GM23338 (cell line): ENCODE data around the gene DTX1. TPM values are rescaled to one million over a fixed set of nuclear protein-coding genes. Genes with fewer than 3 reads are reported as not detected.

Experiments
- ATAC-seq: fragments of 200-7000 bp; cut with Tn5 transposase; 3 replicates; pipeline ENCODE4 v1.9.1; 2020
- DNase-seq: peaks from one replicate; pipeline ENCODE4 v3.0.0-alpha.2; 2015; ENCODE audit warnings: low spot score
- H2AFZ ChIP-seq: fragments of 200-600 bp; sonication (generic); 2 replicates; pipeline ENCODE4 v1.8.0; 2016; ENCODE audit warnings: antibody characterized with exemption, mild to moderate bottlenecking, moderate library complexity
- H3F3A ChIP-seq: fragments of 200-600 bp; sonication (generic); replicated peaks from 2 replicates; pipeline ENCODE4 v1.8.0; 2017; ENCODE audit warnings: antibody characterized with exemption, mixed run types, low read depth
- H3K27ac ChIP-seq: fragments of 200-600 bp; sonication (generic); 2 replicates; pipeline ENCODE4 v1.6.1; 2016; ENCODE audit warnings: low read depth
- H3K27me3 ChIP-seq: fragments of 200-600 bp; sonication (generic); 2 replicates; pipeline ENCODE4 v1.8.0; 2016; ENCODE audit warnings: mild to moderate bottlenecking, mixed run types, moderate library complexity; ENCODE audit not compliant: insufficient read depth
- H3K36me3 ChIP-seq: fragments of 200-600 bp; sonication (generic); 2 replicates; pipeline ENCODE4 v1.8.0; 2016; ENCODE audit warnings: mild to moderate bottlenecking; ENCODE audit not compliant: insufficient read depth
- H3K4me1 ChIP-seq: fragments of 200-600 bp; sonication (generic); 2 replicates; pipeline ENCODE4 v1.8.0; 2016; ENCODE audit warnings: mild to moderate bottlenecking, moderate library complexity; ENCODE audit not compliant: insufficient read depth
- H3K4me2 ChIP-seq: fragments of 200-600 bp; sonication (generic); 2 replicates; pipeline ENCODE4 v1.7.1; 2017; ENCODE audit warnings: mixed run types
- H3K4me3 ChIP-seq: fragments of 200-600 bp; sonication (generic); 2 replicates; pipeline ENCODE4 v1.6.1; 2016; ENCODE audit warnings: mixed run types
- H3K79me2 ChIP-seq: fragments of 200-600 bp; sonication (generic); replicated peaks from 2 replicates; pipeline ENCODE4 v1.8.0; 2017; ENCODE audit warnings: mild to moderate bottlenecking; ENCODE audit not compliant: insufficient read depth
- H3K9me2 ChIP-seq: fragments of 200-600 bp; sonication (generic); 2 replicates; pipeline ENCODE4 v1.8.0; 2017; ENCODE audit not compliant: insufficient read depth
- H4K20me1 ChIP-seq: fragments of 200-600 bp; sonication (generic); replicated peaks from 2 replicates; pipeline ENCODE4 v1.8.0; 2017; ENCODE audit warnings: mild to moderate bottlenecking; ENCODE audit not compliant: insufficient read depth
- H3K27ac Mint-ChIP-seq: 2 replicates; pipeline ENCODE4 v1.8.0; 2020; ENCODE audit warnings: inconsistent platforms, mild to moderate bottlenecking, moderate library complexity, mixed read lengths
- H3K27me3 Mint-ChIP-seq: 3 replicates; pipeline ENCODE4 v1.8.0; 2022; ENCODE audit warnings: low read depth, mild to moderate bottlenecking, moderate library complexity, mixed read lengths, inconsistent platforms; ENCODE audit not compliant: insufficient read depth, poor library complexity
- H3K36me3 Mint-ChIP-seq: 3 replicates; pipeline ENCODE4 v1.8.0; 2021; ENCODE audit warnings: low read depth, mild to moderate bottlenecking, inconsistent platforms, moderate library complexity, mixed read lengths
- H3K4me1 Mint-ChIP-seq: 3 replicates; pipeline ENCODE4 v1.8.0; 2020; ENCODE audit warnings: mild to moderate bottlenecking, inconsistent platforms, mixed read lengths
- H3K4me3 Mint-ChIP-seq: 3 replicates; pipeline ENCODE4 v1.8.0; 2021; ENCODE audit warnings: moderate library complexity, mild to moderate bottlenecking, inconsistent platforms, mixed read lengths
- H3K9me3 Mint-ChIP-seq: 3 replicates; pipeline ENCODE4 v1.8.0; 2020; ENCODE audit warnings: moderate library complexity, mild to moderate bottlenecking, inconsistent platforms, mixed read lengths
- CREB1 ChIP-seq: fragments of 250-450 bp; sonication (Bioruptor Pico); IDR thresholded peaks from 2 replicates; pipeline ENCODE4 v1.5.0; 2020; ENCODE audit warnings: low read depth, mild to moderate bottlenecking, moderate library complexity
- EZH2 ChIP-seq: fragments of 200-600 bp; sonication (generic); IDR thresholded peaks from one replicate; pipeline ENCODE4 v1.8.0; 2017; ENCODE audit warnings: antibody characterized with exemption, mild to moderate bottlenecking, low read depth; ENCODE audit not compliant: unreplicated experiment
- EZH2phosphoT487 ChIP-seq: fragments of 200-600 bp; sonication (generic); IDR thresholded peaks from one replicate; pipeline ENCODE4 v1.8.1; 2018; ENCODE audit warnings: antibody characterized with exemption; ENCODE audit not compliant: unreplicated experiment
- POLR2AphosphoS5 ChIP-seq: IDR thresholded peaks from 2 replicates; pipeline ENCODE4 v1.6.1; 2016; ENCODE audit warnings: antibody characterized with exemption, low read depth
- STAT1 ChIP-seq: IDR thresholded peaks from one replicate; pipeline ENCODE4 v1.6.1; 2016; ENCODE audit warnings: antibody characterized with exemption; ENCODE audit not compliant: unreplicated experiment
- polyA plus RNA-seq: library from polyadenylated mRNA; unstranded; fragments of >200 nt; fragmentation: Nextera tagmentation; extraction: Ambion mirVana; gene quantifications from 2 replicates; pipeline ENCODE4 v1.2.1, GENCODE V29; 2016
- total RNA-seq: library from RNA; depleted of rRNA; stranded (reverse); fragments of >200 nt; shearing (Covaris generic); gene quantifications from 2 replicates; pipeline ENCODE4 v1.2.3, GENCODE V29; 2014
- TF ChIP-seq, protein P1 (sequence below): IDR thresholded peaks from 2 replicates; pipeline ENCODE4 v1.6.1; 2016; ENCODE audit warnings: antibody characterized with exemption
- TF ChIP-seq, protein P2 (sequence below), 2 experiments: fragments of 200-600 bp in 1 of 2; sonication (generic) in 1 of 2; conservative IDR thresholded peaks; 2 replicates each; pipeline versions ENCODE4 v1.5.1 to v1.6.1; 2016 to 2017; ENCODE audit warnings: antibody characterized with exemption in 2 of 2, low read depth in 2 of 2, mild to moderate bottlenecking in 2 of 2, moderate library complexity in 1 of 2
- TF ChIP-seq, protein P3 (sequence below): fragments of 250-450 bp; sonication (Bioruptor Pico); IDR thresholded peaks from 2 replicates; pipeline ENCODE4 v1.5.0; 2020; ENCODE audit warnings: mild to moderate bottlenecking, moderate library complexity

Gene DTX1
- total and polyA plus RNA-seq, 2 experiments from 2014 or later: 1.6 to 9.0 TPM

DNA sequence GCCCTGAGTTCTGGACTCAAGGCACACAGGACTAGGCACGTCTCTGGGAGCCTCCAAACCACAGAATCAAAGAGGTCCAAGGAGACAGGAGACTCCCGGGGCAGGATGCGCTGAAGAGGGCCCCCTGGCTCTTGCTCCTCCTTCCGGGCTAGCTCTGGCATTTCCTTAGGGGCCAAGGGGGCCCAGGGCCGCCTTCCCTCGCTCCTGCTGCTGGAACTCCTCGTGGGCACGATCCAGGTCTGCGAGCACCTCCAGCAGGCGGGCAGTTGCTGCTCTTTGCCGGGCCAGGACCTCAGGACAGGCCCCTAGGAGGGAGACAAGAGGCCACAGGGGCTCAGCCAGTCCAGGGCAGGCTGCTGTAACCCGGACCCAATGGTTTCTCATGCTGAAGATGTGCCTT lies 43.2 kb downstream of the DTX1 start:
- H3F3A ChIP-seq: no peaks in the 10 kb centered on the region
- H3K36me3 ChIP-seq: no peaks in the 10 kb centered on the region
- no peaks in the 10 kb centered on the region for H4K20me1 ChIP-seq
- H3K4me3 ChIP-seq: no peak overlapping the region
- H3K27ac Mint-ChIP-seq: no peak overlapping the region
- H3K27ac ChIP-seq: no peak overlapping the region
- no peak overlapping the region for H3K4me2 ChIP-seq
- H2AFZ ChIP-seq: no peak overlapping the region
- no peaks in the 10 kb centered on the region for H3K79me2 ChIP-seq
- H3K27me3 ChIP-seq: no peaks in the 10 kb centered on the region
- peaks cover 5% of the 10 kb centered on the region for H3K4me1 ChIP-seq
- TF ChIP-seq, protein P1, sequence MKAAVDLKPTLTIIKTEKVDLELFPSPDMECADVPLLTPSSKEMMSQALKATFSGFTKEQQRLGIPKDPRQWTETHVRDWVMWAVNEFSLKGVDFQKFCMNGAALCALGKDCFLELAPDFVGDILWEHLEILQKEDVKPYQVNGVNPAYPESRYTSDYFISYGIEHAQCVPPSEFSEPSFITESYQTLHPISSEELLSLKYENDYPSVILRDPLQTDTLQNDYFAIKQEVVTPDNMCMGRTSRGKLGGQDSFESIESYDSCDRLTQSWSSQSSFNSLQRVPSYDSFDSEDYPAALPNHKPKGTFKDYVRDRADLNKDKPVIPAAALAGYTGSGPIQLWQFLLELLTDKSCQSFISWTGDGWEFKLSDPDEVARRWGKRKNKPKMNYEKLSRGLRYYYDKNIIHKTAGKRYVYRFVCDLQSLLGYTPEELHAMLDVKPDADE: no peak
- no peak for TF ChIP-seq EZH2phosphoT487
- no peak for TF ChIP-seq STAT1
- TF ChIP-seq POLR2AphosphoS5: no peak
- no peak for TF ChIP-seq EZH2
- TF ChIP-seq CREB1 (CRISPR knock-in tag): no peak
- TF ChIP-seq, protein P2, sequence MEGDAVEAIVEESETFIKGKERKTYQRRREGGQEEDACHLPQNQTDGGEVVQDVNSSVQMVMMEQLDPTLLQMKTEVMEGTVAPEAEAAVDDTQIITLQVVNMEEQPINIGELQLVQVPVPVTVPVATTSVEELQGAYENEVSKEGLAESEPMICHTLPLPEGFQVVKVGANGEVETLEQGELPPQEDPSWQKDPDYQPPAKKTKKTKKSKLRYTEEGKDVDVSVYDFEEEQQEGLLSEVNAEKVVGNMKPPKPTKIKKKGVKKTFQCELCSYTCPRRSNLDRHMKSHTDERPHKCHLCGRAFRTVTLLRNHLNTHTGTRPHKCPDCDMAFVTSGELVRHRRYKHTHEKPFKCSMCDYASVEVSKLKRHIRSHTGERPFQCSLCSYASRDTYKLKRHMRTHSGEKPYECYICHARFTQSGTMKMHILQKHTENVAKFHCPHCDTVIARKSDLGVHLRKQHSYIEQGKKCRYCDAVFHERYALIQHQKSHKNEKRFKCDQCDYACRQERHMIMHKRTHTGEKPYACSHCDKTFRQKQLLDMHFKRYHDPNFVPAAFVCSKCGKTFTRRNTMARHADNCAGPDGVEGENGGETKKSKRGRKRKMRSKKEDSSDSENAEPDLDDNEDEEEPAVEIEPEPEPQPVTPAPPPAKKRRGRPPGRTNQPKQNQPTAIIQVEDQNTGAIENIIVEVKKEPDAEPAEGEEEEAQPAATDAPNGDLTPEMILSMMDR (conservative IDR thresholded peaks at IDR 0.05; ENCODE audit: low read depth in 2 of 2): 0 out of 4 replicates have a peak, but pooled peaks of 1 of the 2 experiments have one; percentile 2
- TF ChIP-seq, protein P3, sequence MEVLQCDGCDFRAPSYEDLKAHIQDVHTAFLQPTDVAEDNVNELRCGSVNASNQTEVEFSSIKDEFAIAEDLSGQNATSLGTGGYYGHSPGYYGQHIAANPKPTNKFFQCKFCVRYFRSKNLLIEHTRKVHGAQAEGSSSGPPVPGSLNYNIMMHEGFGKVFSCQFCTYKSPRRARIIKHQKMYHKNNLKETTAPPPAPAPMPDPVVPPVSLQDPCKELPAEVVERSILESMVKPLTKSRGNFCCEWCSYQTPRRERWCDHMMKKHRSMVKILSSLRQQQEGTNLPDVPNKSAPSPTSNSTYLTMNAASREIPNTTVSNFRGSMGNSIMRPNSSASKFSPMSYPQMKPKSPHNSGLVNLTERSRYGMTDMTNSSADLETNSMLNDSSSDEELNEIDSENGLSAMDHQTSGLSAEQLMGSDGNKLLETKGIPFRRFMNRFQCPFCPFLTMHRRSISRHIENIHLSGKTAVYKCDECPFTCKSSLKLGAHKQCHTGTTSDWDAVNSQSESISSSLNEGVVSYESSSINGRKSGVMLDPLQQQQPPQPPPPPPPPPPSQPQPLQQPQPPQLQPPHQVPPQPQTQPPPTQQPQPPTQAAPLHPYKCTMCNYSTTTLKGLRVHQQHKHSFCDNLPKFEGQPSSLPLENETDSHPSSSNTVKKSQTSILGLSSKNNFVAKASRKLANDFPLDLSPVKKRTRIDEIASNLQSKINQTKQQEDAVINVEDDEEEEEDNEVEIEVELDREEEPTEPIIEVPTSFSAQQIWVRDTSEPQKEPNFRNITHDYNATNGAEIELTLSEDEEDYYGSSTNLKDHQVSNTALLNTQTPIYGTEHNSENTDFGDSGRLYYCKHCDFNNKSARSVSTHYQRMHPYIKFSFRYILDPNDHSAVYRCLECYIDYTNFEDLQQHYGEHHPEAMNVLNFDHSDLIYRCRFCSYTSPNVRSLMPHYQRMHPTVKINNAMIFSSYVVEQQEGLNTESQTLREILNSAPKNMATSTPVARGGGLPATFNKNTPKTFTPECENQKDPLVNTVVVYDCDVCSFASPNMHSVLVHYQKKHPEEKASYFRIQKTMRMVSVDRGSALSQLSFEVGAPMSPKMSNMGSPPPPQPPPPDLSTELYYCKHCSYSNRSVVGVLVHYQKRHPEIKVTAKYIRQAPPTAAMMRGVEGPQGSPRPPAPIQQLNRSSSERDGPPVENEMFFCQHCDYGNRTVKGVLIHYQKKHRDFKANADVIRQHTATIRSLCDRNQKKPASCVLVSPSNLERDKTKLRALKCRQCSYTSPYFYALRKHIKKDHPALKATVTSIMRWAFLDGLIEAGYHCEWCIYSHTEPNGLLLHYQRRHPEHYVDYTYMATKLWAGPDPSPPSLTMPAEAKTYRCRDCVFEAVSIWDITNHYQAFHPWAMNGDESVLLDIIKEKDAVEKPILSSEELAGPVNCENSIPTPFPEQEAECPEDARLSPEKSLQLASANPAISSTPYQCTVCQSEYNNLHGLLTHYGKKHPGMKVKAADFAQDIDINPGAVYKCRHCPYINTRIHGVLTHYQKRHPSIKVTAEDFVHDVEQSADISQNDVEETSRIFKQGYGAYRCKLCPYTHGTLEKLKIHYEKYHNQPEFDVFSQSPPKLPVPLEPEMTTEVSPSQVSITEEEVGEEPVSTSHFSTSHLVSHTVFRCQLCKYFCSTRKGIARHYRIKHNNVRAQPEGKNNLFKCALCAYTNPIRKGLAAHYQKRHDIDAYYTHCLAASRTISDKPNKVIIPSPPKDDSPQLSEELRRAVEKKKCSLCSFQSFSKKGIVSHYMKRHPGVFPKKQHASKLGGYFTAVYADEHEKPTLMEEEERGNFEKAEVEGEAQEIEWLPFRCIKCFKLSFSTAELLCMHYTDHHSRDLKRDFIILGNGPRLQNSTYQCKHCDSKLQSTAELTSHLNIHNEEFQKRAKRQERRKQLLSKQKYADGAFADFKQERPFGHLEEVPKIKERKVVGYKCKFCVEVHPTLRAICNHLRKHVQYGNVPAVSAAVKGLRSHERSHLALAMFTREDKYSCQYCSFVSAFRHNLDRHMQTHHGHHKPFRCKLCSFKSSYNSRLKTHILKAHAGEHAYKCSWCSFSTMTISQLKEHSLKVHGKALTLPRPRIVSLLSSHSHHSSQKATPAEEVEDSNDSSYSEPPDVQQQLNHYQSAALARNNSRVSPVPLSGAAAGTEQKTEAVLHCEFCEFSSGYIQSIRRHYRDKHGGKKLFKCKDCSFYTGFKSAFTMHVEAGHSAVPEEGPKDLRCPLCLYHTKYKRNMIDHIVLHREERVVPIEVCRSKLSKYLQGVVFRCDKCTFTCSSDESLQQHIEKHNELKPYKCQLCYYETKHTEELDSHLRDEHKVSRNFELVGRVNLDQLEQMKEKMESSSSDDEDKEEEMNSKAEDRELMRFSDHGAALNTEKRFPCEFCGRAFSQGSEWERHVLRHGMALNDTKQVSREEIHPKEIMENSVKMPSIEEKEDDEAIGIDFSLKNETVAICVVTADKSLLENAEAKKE (CRISPR knock-in tag): no peak
- peaks cover 18% of the 10 kb centered on the region for H3K27me3 Mint-ChIP-seq
- no peaks in the 10 kb centered on the region for H3K9me2 ChIP-seq
- peaks cover 2% of the 10 kb centered on the region; the same call in 1 of the 3 replicates for H3K9me3 Mint-ChIP-seq
- DNase-seq (no peak), ATAC-seq (no peak)
- peaks cover 10% of the 10 kb centered on the region for H3K4me1 Mint-ChIP-seq
- peaks cover 3% of the 10 kb centered on the region; the same call in 2 of the 3 replicates for H3K36me3 Mint-ChIP-seq
- no peak overlapping the region for H3K4me3 Mint-ChIP-seq
